ENCODE data around the gene SLC4A9.

DNA sequence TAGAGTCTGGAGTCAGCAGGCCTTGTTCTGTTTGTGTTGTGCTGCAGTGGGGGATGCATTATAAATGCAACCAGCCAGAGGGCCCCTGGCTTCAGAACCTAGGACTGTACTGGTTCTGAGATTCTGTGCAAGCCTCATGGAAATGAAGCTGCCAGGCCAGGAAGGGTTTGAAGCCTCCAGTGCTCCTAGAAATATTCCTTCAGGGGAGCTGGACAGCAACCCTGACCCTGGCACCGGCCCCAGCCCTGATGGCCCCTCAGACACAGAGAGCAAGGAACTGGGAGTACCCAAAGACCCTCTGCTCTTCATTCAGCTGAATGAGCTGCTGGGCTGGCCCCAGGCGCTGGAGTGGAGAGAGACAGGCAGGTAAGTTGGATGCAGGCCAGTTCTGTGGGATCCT lies at the start of gene SLC4A9:
- no peak for TF ChIP-seq POLR2AphosphoS5 (IDR thresholded peaks at IDR 0.05)
- TF ChIP-seq, protein P1, sequence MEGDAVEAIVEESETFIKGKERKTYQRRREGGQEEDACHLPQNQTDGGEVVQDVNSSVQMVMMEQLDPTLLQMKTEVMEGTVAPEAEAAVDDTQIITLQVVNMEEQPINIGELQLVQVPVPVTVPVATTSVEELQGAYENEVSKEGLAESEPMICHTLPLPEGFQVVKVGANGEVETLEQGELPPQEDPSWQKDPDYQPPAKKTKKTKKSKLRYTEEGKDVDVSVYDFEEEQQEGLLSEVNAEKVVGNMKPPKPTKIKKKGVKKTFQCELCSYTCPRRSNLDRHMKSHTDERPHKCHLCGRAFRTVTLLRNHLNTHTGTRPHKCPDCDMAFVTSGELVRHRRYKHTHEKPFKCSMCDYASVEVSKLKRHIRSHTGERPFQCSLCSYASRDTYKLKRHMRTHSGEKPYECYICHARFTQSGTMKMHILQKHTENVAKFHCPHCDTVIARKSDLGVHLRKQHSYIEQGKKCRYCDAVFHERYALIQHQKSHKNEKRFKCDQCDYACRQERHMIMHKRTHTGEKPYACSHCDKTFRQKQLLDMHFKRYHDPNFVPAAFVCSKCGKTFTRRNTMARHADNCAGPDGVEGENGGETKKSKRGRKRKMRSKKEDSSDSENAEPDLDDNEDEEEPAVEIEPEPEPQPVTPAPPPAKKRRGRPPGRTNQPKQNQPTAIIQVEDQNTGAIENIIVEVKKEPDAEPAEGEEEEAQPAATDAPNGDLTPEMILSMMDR (IDR thresholded peaks at IDR 0.05), result no peak
